H9 (cell line): Measurements from ENCODE around the gene HERPUD2. TPM values are rescaled to one million over a fixed set of nuclear protein-coding genes. Genes with fewer than 3 reads are reported as not detected.

ENCODE experiments used
- DNase-seq: peaks from one replicate; pipeline ENCODE4 v3.0.0-alpha.2; 2017
- H2AFZ ChIP-seq: one replicate; pipeline ENCODE4 v1.6.1; 2013; ENCODE audit warnings: mild to moderate bottlenecking, low read length, control low read depth, moderate library complexity
- H2AK5ac ChIP-seq: 2 replicates; pipeline ENCODE4 v1.6.1; 2013; ENCODE audit warnings: low read length, control low read depth, mixed read lengths; ENCODE audit not compliant: insufficient read length
- H2BK120ac ChIP-seq: one replicate; pipeline ENCODE4 v1.6.1; 2013; ENCODE audit warnings: low read depth, mild to moderate bottlenecking, low read length, control low read depth, inconsistent platforms; ENCODE audit not compliant: poor library complexity, severe bottlenecking
- H2BK12ac ChIP-seq: 2 replicates; pipeline ENCODE4 v1.6.1; 2013; ENCODE audit warnings: low read length, control low read depth, mixed read lengths, low read depth; ENCODE audit not compliant: insufficient read length
- H2BK15ac ChIP-seq: 2 replicates; pipeline ENCODE4 v1.6.1; 2013; ENCODE audit warnings: low read depth, low read length, control low read depth
- H2BK20ac ChIP-seq: one replicate; pipeline ENCODE4 v1.6.1; 2013; ENCODE audit warnings: low read depth, mild to moderate bottlenecking, low read length, control low read depth, inconsistent platforms; ENCODE audit not compliant: poor library complexity, severe bottlenecking
- H2BK5ac ChIP-seq: 2 replicates; pipeline ENCODE4 v1.6.1; 2013; ENCODE audit warnings: low read length, control low read depth, mixed read lengths; ENCODE audit not compliant: insufficient read length
- H3K14ac ChIP-seq: 2 replicates; pipeline ENCODE4 v1.6.1; 2013; ENCODE audit warnings: low read length, control low read depth; ENCODE audit not compliant: insufficient read depth
- H3K18ac ChIP-seq: 2 replicates; pipeline ENCODE4 v1.6.1; 2013; ENCODE audit warnings: low read depth, mild to moderate bottlenecking, mixed read lengths, low read length, control low read depth; ENCODE audit not compliant: insufficient read length
- H3K23ac ChIP-seq: 2 replicates; pipeline ENCODE4 v1.6.1; 2013; ENCODE audit warnings: low read length, control low read depth, mixed read lengths, low read depth; ENCODE audit not compliant: insufficient read length
- H3K23me2 ChIP-seq: 2 replicates; pipeline ENCODE4 v1.6.1; 2013; ENCODE audit warnings: low read depth, mild to moderate bottlenecking, mixed read lengths, low read length, control low read depth; ENCODE audit not compliant: insufficient read length, poor library complexity, severe bottlenecking
- H3K27ac ChIP-seq: 2 replicates; pipeline ENCODE4 v1.5.1; 2013; ENCODE audit warnings: low read length, control low read depth, mixed read lengths, low read depth; ENCODE audit not compliant: insufficient read length
- H3K27me3 ChIP-seq: 2 replicates; pipeline ENCODE4 v1.6.1; 2013; ENCODE audit warnings: low read length, control low read depth, inconsistent platforms; ENCODE audit not compliant: insufficient read depth
- H3K4ac ChIP-seq: 2 replicates; pipeline ENCODE4 v1.6.1; 2013; ENCODE audit warnings: low read depth, mild to moderate bottlenecking, control low read depth, inconsistent platforms, low read length, moderate library complexity
- H3K4me1 ChIP-seq: 2 replicates; pipeline ENCODE4 v1.6.1; 2013; ENCODE audit warnings: low read length, control low read depth, inconsistent platforms; ENCODE audit not compliant: insufficient read depth
- H3K4me2 ChIP-seq: 2 replicates; pipeline ENCODE4 v1.6.1; 2013; ENCODE audit warnings: low read length, control low read depth, mixed read lengths; ENCODE audit not compliant: insufficient read length, insufficient read depth
- H3K56ac ChIP-seq: 2 replicates; pipeline ENCODE4 v1.6.1; 2013; ENCODE audit warnings: low read depth, mild to moderate bottlenecking, mixed read lengths, low read length, control low read depth; ENCODE audit not compliant: insufficient read length
- H3K79me1 ChIP-seq: 2 replicates; pipeline ENCODE4 v1.6.1; 2013; ENCODE audit warnings: low read depth, mild to moderate bottlenecking, moderate library complexity, low read length, control low read depth, inconsistent platforms; ENCODE audit not compliant: insufficient read depth, poor library complexity, severe bottlenecking
- H3K79me2 ChIP-seq: 2 replicates; pipeline ENCODE4 v1.6.1; 2013; ENCODE audit warnings: low read length, control low read depth, inconsistent platforms; ENCODE audit not compliant: insufficient read depth
- H3K9ac ChIP-seq: 2 replicates; pipeline ENCODE4 v1.6.1; 2013; ENCODE audit warnings: low read length, control low read depth, mixed read lengths; ENCODE audit not compliant: insufficient read length; ENCODE audit errors: extremely low read depth
- H3K9me3 ChIP-seq: one replicate; pipeline ENCODE4 v1.6.1; 2013; ENCODE audit warnings: low read depth, low read length, inconsistent platforms; ENCODE audit not compliant: control insufficient read depth
- H3T11ph ChIP-seq: one replicate; pipeline ENCODE4 v1.6.1; 2013; ENCODE audit warnings: mild to moderate bottlenecking, low read length, control low read depth, inconsistent platforms
- H4K20me1 ChIP-seq: one replicate; pipeline ENCODE4 v1.6.1; 2013; ENCODE audit not compliant: control insufficient read depth, insufficient read length, insufficient read depth
- H4K5ac ChIP-seq: 2 replicates; pipeline ENCODE4 v1.6.1; 2013; ENCODE audit warnings: low read depth, mild to moderate bottlenecking, mixed read lengths, low read length, control low read depth; ENCODE audit not compliant: insufficient read length
- H4K8ac ChIP-seq: replicated peaks from 2 replicates; pipeline ENCODE4 v1.6.1; 2013; ENCODE audit warnings: low read length, control low read depth, mixed read lengths, low read depth; ENCODE audit not compliant: insufficient read length
- H4K91ac ChIP-seq: 2 replicates; pipeline ENCODE4 v1.6.1; 2013; ENCODE audit warnings: low read depth, mild to moderate bottlenecking, moderate library complexity, mixed read lengths, low read length, control low read depth; ENCODE audit not compliant: insufficient read length
- H3K27ac Mint-ChIP-seq, 3 experiments: 2 replicates in 2 of 3; 3 replicates in 1 of 3; pipeline ENCODE4 v1.8.0; 2020 to 2021; ENCODE audit warnings: mixed read lengths in 3 of 3, mild to moderate bottlenecking in 1 of 3, moderate library complexity in 1 of 3
- H3K27me3 Mint-ChIP-seq: 2 replicates; pipeline ENCODE4 v1.8.0; 2021; ENCODE audit warnings: low read depth, mild to moderate bottlenecking, moderate library complexity, mixed read lengths
- H3K36me3 Mint-ChIP-seq, 3 experiments: 2 replicates in 2 of 3; 3 replicates in 1 of 3; pipeline ENCODE4 v1.8.0; 2020 to 2021; ENCODE audit warnings: low read depth in 3 of 3, mixed read lengths in 3 of 3; ENCODE audit not compliant: insufficient read depth in 1 of 3
- H3K4me1 Mint-ChIP-seq, 2 experiments: 2 replicates each; pipeline ENCODE4 v1.8.0; 2020; ENCODE audit warnings: mixed read lengths in 2 of 2
- H3K4me3 Mint-ChIP-seq, 2 experiments: 2 replicates in 1 of 2; 3 replicates in 1 of 2; pipeline ENCODE4 v1.8.0; 2020 to 2021; ENCODE audit warnings: mild to moderate bottlenecking in 2 of 2, mixed read lengths in 2 of 2, moderate library complexity in 1 of 2
- H3K9me3 Mint-ChIP-seq, 2 experiments: 2 replicates in 1 of 2; 3 replicates in 1 of 2; pipeline ENCODE4 v1.8.0; 2020; ENCODE audit warnings: mild to moderate bottlenecking in 2 of 2, mixed read lengths in 2 of 2, moderate library complexity in 1 of 2
- WGBS: extraction: QIAGEN DNeasy Blood & Tissue Kit; methylation state at CpG from one replicate; pipeline ENCODE4 v1.1.7; 2013; ENCODE audit warnings: missing lambda C conversion rate, low lambda C conversion rate, mixed read lengths; ENCODE audit not compliant: insufficient read length; ENCODE audit errors: extremely low coverage; 5-methylcytosine and 5-hydroxymethylcytosine counted together
- total RNA-seq: library from RNA; stranded (reverse); gene quantifications from 2 replicates; pipeline ENCODE4 v1.2.1, GENCODE V29; 2021
- TF ChIP-seq, protein P1 (sequence below): fragments of 200-600 bp; sonication (generic); conservative IDR thresholded peaks from 3 replicates; pipeline ENCODE4 v1.8.0; 2021; ENCODE audit warnings: antibody characterized with exemption, mild to moderate bottlenecking

The HERPUD2 gene
- total RNA-seq, 1 experiment from 2014 or later, result 17.0 TPM

GRCh38 chr7:35624299-35625186 lies 70.4 kb downstream of the HERPUD2 start:
- Histone ChIP-seq H3K18ac (peak overlapping the region; percentile 18), H3K27ac (no peak overlapping the region), H2BK120ac (no peak overlapping the region), H4K91ac (no peak overlapping the region), H3K27me3 (no peaks in the 10 kb centered on the region), H3T11ph (no peak overlapping the region), H4K20me1 (no peaks in the 10 kb centered on the region), H3K9ac (no peak overlapping the region), H4K8ac (no peak overlapping the region), H3K14ac (no peak overlapping the region), H3K4ac (no peak overlapping the region), H3K23ac (no peak overlapping the region), H3K56ac (no peak overlapping the region), H3K4me1 (no peaks in the 10 kb centered on the region; the same call in 1 of the 2 replicates), H2BK12ac (no peak overlapping the region), H3K23me2 (no peaks in the 10 kb centered on the region), H2BK5ac (no peak overlapping the region), H3K79me2 (no peaks in the 10 kb centered on the region), H2AK5ac (no peak overlapping the region), H2BK15ac (no peak overlapping the region), H3K9me3 (no peaks in the 10 kb centered on the region), H3K4me2 (no peak overlapping the region), H4K5ac (no peak overlapping the region), H3K79me1 (no peaks in the 10 kb centered on the region), H2AFZ (no peak overlapping the region), H2BK20ac (no peak overlapping the region)
- Mint-ChIP-seq H3K27me3 (no peaks in the 10 kb centered on the region; the same call in 1 of the 2 replicates), H3K4me3 (no peak overlapping the region; a peak in 1 of 5 replicates), H3K36me3 (no peaks in the 10 kb centered on the region), H3K9me3 (no peaks in the 10 kb centered on the region), H3K4me1 (peaks cover 12 to 14% of the 10 kb centered on the region in 2 experiments), H3K27ac (no peak overlapping the region)
- no CpG with 5 or more reads among the region's 16 CpGs for whole genome bisulfite sequencing
- TF ChIP-seq, protein P1, sequence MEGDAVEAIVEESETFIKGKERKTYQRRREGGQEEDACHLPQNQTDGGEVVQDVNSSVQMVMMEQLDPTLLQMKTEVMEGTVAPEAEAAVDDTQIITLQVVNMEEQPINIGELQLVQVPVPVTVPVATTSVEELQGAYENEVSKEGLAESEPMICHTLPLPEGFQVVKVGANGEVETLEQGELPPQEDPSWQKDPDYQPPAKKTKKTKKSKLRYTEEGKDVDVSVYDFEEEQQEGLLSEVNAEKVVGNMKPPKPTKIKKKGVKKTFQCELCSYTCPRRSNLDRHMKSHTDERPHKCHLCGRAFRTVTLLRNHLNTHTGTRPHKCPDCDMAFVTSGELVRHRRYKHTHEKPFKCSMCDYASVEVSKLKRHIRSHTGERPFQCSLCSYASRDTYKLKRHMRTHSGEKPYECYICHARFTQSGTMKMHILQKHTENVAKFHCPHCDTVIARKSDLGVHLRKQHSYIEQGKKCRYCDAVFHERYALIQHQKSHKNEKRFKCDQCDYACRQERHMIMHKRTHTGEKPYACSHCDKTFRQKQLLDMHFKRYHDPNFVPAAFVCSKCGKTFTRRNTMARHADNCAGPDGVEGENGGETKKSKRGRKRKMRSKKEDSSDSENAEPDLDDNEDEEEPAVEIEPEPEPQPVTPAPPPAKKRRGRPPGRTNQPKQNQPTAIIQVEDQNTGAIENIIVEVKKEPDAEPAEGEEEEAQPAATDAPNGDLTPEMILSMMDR, result peak; percentile 92
- DNase-seq, result peak; percentile 76
